NCI-H1105 (cell line): ENCODE data around the gene RUFY1.

Experiments used
- DNase-seq: peaks from one replicate; lab custom pipeline; 2025; lab: John Stamatoyannopoulos, UW

RUFY1 gene

GRCh38 chr5:179603308-179603707 is 53.0 kb downstream of the RUFY1 start:
- no peak for DNase-seq

GRCh38 chr5:179605026-179605833 is 54.9 kb downstream of the RUFY1 start:
- DNase-seq, result no peak

- DNase-seq, result no peak
These were observed 55.9 kb downstream of the RUFY1 start for GRCh38 chr5:179606071-179606909.

GRCh38 chr5:179606910-179607159 is 56.5 kb downstream of the RUFY1 start:
- no peak for DNase-seq

GRCh38 chr5:179607160-179607931 is 57.0 kb downstream of the RUFY1 start:
- no peak for DNase-seq

- no peak for DNase-seq
These were observed 57.8 kb downstream of the RUFY1 start for GRCh38 chr5:179608131-179608581.

- DNase-seq, result no peak
These were observed 59.4 kb downstream of the RUFY1 start for GRCh38 chr5:179609834-179610108.

GRCh38 chr5:179610109-179610902 is 60.0 kb downstream of the RUFY1 start:
- no peak for DNase-seq

GRCh38 chr5:179610903-179611265 is 60.5 kb downstream of the RUFY1 start:
- DNase-seq, result no peak

GRCh38 chr5:179612577-179613459 is 62.5 kb downstream of the RUFY1 start:
- no peak for DNase-seq

- no peak for DNase-seq
These were observed 63.2 kb downstream of the RUFY1 start for GRCh38 chr5:179613460-179614071.

- no peak for DNase-seq
These were observed 64.4 kb downstream of the RUFY1 start for GRCh38 chr5:179614745-179615144.

- no peak for DNase-seq
These were observed 64.8 kb downstream of the RUFY1 start for GRCh38 chr5:179615203-179615602.

GRCh38 chr5:179616002-179616594 is 65.7 kb downstream of the RUFY1 start:
- DNase-seq, result no peak

- no peak for DNase-seq
These were observed 67.6 kb downstream of the RUFY1 start for GRCh38 chr5:179617930-179618329.

- DNase-seq, result no peak
These were observed 68.7 kb downstream of the RUFY1 start for GRCh38 chr5:179618923-179619554.

GRCh38 chr5:179619776-179620175 is 69.4 kb downstream of the RUFY1 start:
- DNase-seq, result no peak

GRCh38 chr5:179620293-179620692 is 69.9 kb downstream of the RUFY1 start:
- no peak for DNase-seq

- DNase-seq, result no peak
These were observed 70.5 kb downstream of the RUFY1 start for GRCh38 chr5:179620703-179621350.
